GM06990 (cell line): ENCODE results near the gene CSAD.

Experiments used
- DNase-seq: peaks from one replicate; pipeline ENCODE4 v3.0.0-alpha.2; 2011; ENCODE audit not compliant: insufficient read length; ENCODE audit errors: extremely low read depth
- H3K27me3 ChIP-seq: replicated peaks from 2 replicates; pipeline ENCODE4 v1.6.0; 2011; ENCODE audit warnings: low read length; ENCODE audit not compliant: control insufficient read depth, insufficient read depth
- H3K36me3 ChIP-seq: 2 replicates; pipeline ENCODE4 v1.5.1; 2011; ENCODE audit warnings: low read length; ENCODE audit not compliant: control insufficient read depth, insufficient read depth
- H3K4me3 ChIP-seq: replicated peaks from 2 replicates; pipeline ENCODE4 v1.5.1; 2011; ENCODE audit warnings: low read depth, mild to moderate bottlenecking, control low read depth, low read length
- TF ChIP-seq, protein P1 (sequence below): IDR thresholded peaks from 2 replicates; pipeline ENCODE4 v1.5.1; 2011; ENCODE audit warnings: low read length, control low read depth, mild to moderate bottlenecking, inconsistent platforms; ENCODE audit not compliant: insufficient read depth, poor library complexity, severe bottlenecking

CSAD gene

DNA sequence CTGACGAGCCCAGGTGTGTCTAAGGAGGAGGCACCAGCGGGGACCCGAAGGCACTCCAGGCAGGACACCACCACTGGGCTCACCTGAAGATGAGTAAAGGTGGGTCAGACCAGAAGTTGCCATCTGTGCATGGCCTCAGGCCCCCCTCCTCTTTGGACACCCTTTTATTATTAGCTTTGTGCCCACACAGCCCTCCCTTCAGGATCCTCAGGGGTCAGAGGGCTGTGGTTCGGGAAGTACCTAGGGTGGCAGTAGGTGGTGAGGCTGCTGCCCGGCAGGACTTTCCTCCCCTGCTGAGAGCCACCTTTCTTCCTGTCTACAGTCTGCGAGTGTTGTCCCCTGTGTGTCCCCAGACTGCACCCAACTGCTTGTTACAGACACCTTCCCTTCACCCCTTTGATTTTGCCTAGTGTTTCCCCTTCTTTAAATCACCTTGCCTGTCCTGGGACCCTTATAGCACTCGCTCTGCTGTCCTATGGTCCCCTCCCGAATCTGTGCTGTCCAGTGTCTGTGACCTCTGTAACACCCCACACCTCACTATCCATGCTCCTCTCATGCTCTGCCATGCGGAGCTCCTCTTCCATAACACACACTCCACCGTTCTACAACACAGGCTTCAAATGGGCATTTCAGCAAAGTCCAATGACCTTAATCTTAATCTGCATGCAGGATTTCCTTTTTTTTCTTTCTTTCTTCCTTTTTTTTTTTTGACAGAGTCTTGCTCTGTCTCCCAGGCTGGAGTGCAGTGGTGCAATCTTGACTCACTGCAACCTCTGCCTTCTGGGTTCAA lies 51.8 kb downstream of the CSAD start:
- Histone ChIP-seq H3K27me3 (no peaks in the 10 kb centered on the region), H3K4me3 (no peak overlapping the region), H3K36me3 (no peaks in the 10 kb centered on the region)
- no peak for DNase-seq
- TF ChIP-seq, protein P1, sequence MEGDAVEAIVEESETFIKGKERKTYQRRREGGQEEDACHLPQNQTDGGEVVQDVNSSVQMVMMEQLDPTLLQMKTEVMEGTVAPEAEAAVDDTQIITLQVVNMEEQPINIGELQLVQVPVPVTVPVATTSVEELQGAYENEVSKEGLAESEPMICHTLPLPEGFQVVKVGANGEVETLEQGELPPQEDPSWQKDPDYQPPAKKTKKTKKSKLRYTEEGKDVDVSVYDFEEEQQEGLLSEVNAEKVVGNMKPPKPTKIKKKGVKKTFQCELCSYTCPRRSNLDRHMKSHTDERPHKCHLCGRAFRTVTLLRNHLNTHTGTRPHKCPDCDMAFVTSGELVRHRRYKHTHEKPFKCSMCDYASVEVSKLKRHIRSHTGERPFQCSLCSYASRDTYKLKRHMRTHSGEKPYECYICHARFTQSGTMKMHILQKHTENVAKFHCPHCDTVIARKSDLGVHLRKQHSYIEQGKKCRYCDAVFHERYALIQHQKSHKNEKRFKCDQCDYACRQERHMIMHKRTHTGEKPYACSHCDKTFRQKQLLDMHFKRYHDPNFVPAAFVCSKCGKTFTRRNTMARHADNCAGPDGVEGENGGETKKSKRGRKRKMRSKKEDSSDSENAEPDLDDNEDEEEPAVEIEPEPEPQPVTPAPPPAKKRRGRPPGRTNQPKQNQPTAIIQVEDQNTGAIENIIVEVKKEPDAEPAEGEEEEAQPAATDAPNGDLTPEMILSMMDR, result no peak

DNA sequence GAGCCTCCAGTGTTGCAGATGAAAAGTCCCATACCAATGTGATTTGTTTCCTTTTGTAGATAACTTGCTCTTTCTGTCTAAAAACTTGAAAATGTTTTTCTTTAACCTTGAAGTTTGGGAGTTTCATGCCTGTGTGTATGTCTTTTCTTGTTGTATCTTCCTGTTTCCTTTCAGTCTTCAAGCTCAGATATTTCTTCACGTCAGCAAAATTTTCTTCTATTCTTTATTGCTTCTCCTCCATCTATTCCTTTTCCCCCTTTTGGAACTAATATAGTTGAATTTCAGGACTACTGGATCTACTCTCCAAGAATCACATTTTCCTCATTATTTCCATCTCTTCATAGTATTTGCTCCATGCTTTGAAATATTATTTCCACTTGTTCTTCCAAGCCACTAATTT lies 53.6 kb downstream of the CSAD start:
- DNase-seq, result no peak
- no peak overlapping the region for H3K4me3 ChIP-seq

DNA sequence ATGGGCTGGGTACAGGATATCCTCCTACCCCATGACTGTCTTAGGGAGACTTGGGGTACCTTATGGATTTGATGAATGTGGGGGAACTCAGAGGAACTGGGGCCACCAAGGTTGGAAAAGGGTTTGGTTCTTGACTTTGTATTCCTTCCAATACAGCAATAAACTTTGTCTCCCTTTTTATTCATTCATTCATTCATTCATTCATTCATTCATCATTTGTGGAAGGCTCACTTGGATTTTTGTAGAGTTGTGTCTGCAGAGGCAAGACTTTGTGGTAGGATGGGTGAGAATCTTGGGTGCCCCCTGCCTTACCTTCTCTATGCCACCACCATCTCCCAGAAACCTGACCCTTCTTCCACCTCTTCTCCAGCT lies 56.4 kb downstream of the CSAD start:
- DNase-seq, result no peak
- H3K27me3 ChIP-seq, result no peaks in the 10 kb centered on the region

More for the DNA sequence above, 53.6 kb downstream of the CSAD start:
- TF ChIP-seq, protein P1, result no peak
- no peaks in the 10 kb centered on the region for H3K27me3 ChIP-seq
- H3K36me3 ChIP-seq, result no peaks in the 10 kb centered on the region

DNA sequence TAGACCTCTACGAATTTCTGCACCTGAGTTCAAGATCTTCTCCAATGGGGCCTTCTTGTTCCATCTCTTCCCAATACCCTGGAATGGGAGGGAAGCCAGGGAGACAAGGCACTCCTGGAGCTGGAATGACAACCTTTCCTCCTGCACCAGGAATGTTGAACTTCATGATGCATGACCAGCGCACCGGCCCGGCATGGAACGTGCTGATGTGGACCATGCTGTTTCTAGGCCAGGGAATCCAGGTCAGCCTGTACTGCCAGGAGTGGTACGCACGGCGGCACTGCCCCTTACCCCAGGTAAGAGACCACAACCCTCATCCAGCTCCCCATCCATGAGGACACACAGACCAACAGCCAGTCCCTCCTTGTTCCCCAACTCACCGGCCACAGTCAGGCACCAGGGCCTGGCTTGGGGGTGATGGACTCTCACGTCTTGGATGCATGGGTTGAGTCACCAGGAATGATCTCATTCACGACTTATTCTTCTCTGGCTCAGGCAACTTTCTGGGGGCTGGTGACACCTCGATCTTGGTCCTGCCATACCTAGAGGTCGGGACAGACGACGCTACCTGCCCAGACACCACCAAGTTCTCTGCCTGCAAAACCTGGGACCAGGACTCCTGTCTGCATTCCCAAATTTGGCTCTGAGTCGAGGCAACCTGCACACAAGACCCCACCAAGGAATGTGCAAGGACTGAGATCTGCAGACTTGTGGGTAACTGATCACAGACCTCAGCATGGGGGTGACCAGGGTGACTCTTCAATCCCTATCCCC lies 57.0 kb downstream of the CSAD start:
- no peak for DNase-seq
- TF ChIP-seq, protein P1, result no peak
- no peak overlapping the region for H3K4me3 ChIP-seq

More for the DNA sequence above, 56.4 kb downstream of the CSAD start:
- Histone ChIP-seq H3K4me3 (no peak overlapping the region), H3K36me3 (no peaks in the 10 kb centered on the region)
- TF ChIP-seq, protein P1, result no peak

DNA sequence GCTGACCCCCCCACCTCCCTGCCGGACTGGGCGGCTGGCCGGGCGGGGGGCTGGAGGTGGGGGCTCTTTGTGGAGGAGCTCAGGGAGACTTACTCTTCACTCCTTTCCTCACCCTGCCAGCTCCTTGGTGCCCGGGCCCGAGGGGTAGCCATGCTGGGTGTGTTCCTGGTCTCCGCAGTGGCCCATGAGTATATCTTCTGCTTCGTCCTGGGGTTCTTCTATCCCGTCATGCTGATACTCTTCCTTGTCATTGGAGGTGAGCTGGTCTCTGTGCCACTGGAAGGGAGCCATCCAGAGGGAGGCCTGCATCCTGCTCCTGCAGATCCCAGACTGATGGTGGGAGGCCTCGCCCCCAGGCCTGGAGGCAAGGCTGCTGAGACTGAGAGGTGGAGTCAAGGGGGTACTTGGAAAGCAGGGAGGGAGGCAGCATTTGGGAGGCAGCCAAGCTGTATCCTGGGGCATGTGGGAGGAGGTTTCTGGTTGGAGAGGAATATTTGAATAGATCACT lies 57.7 kb downstream of the CSAD start:
- TF ChIP-seq, protein P1, result no peak
- Histone ChIP-seq H3K27me3 (no peaks in the 10 kb centered on the region), H3K36me3 (no peaks in the 10 kb centered on the region), H3K4me3 (no peak overlapping the region)
- no peak for DNase-seq

More for the DNA sequence above, 57.0 kb downstream of the CSAD start:
- Histone ChIP-seq H3K27me3 (no peaks in the 10 kb centered on the region), H3K36me3 (no peaks in the 10 kb centered on the region)
